K562 (cell line): Measurements from ENCODE around the gene ATXN1. TPM values are rescaled to one million over a fixed set of nuclear protein-coding genes. Genes with fewer than 3 reads are reported as not detected.

Experiments used
- ATF1 ChIP-seq, 2 experiments: fragments of 450-650 bp in 1 of 2; IDR thresholded peaks; 2 replicates each; pipeline ENCODE4 v1.6.1; 2016; ENCODE audit warnings: missing compliant biosample characterization in 1 of 2, missing genetic modification characterization in 1 of 2
- BCLAF1 ChIP-seq, 2 experiments: fragments of 450-650 bp in 1 of 2; IDR thresholded peaks; 2 replicates each; pipeline ENCODE4 v1.6.1; 2011 to 2017; ENCODE audit warnings: low read depth in 2 of 2, antibody characterized with exemption in 1 of 2, borderline replicate concordance in 1 of 2, low read length in 1 of 2, mild to moderate bottlenecking in 1 of 2, mixed read lengths in 1 of 2; ENCODE audit not compliant: control insufficient read depth in 1 of 2
- BRF2 ChIP-seq: IDR thresholded peaks from 3 replicates; pipeline ENCODE4 v1.6.1; 2011; ENCODE audit warnings: borderline replicate concordance, mild to moderate bottlenecking; ENCODE audit not compliant: insufficient read length, insufficient read depth
- CAMTA2 ChIP-seq: fragments of 250-450 bp; sonication (Bioruptor Pico); conservative IDR thresholded peaks from 2 replicates; pipeline ENCODE4 v1.5.1; 2022
- CCAR2 ChIP-seq: fragments of 200-400 bp; formaldehyde crosslinking; IDR thresholded peaks from 2 replicates; pipeline ENCODE4 v1.6.1; 2017; ENCODE audit warnings: mild to moderate bottlenecking, low read depth, low read length
- DPF2 ChIP-seq: fragments of 450-650 bp; IDR thresholded peaks from 2 replicates; pipeline ENCODE4 v1.6.1; 2016
- ETS1 ChIP-seq: conservative IDR thresholded peaks from 2 replicates; pipeline ENCODE4 v1.6.1; 2011; ENCODE audit warnings: low read depth, mild to moderate bottlenecking, low read length; ENCODE audit not compliant: control insufficient read depth
- FOXJ3 ChIP-seq: sonication (generic); formaldehyde crosslinking; IDR thresholded peaks from 2 replicates; pipeline ENCODE4 v1.4.0; 2020; ENCODE audit warnings: mild to moderate bottlenecking, missing genetic modification reagents
- FOXM1 ChIP-seq, 2 experiments: fragments of 450-650 bp in 1 of 2; sonication (generic) in 1 of 2; formaldehyde crosslinking in 1 of 2; IDR thresholded peaks; 2 replicates each; pipeline versions ENCODE4 v1.6.1 to v1.9.0; 2017 to 2022; ENCODE audit warnings: low read depth in 2 of 2, mild to moderate bottlenecking in 2 of 2, missing genetic modification reagents in 1 of 2, moderate library complexity in 1 of 2
- MYBL2 ChIP-seq, 2 experiments: fragments of 450-650 bp in 1 of 2; sonication (generic) in 1 of 2; formaldehyde crosslinking in 1 of 2; IDR thresholded peaks; 2 replicates each; pipeline versions ENCODE4 v1.6.1 to v1.8.1; 2017 to 2022; ENCODE audit warnings: borderline replicate concordance in 1 of 2, inconsistent platforms in 1 of 2, low read depth in 1 of 2, mild to moderate bottlenecking in 1 of 2, missing genetic modification reagents in 1 of 2, moderate library complexity in 1 of 2
- POU5F1 ChIP-seq: fragments of 150-350 bp; IDR thresholded peaks from 2 replicates; pipeline ENCODE4 v1.6.1; 2014; ENCODE audit warnings: borderline replicate concordance, low read length, low read depth, mild to moderate bottlenecking; ENCODE audit not compliant: partially characterized antibody
- RBM14 ChIP-seq: fragments of 200-400 bp; formaldehyde crosslinking; IDR thresholded peaks from 2 replicates; pipeline ENCODE4 v1.6.1; 2018; ENCODE audit warnings: low read depth, mild to moderate bottlenecking, low read length, moderate library complexity, borderline replicate concordance; ENCODE audit not compliant: insufficient read depth
- SAFB ChIP-seq: fragments of 200-400 bp; formaldehyde crosslinking; IDR thresholded peaks from 2 replicates; pipeline ENCODE4 v1.6.1; 2017; ENCODE audit warnings: low read depth, low read length, borderline replicate concordance
- SFPQ ChIP-seq: fragments of 200-400 bp; formaldehyde crosslinking; IDR thresholded peaks from 2 replicates; pipeline ENCODE4 v1.6.1; 2017; ENCODE audit warnings: mild to moderate bottlenecking, low read depth, low read length, moderate library complexity
- SMARCA5 ChIP-seq: fragments of 450-650 bp; IDR thresholded peaks from 2 replicates; pipeline ENCODE4 v1.6.1; 2016
- SRSF1 ChIP-seq: fragments of 200-400 bp; formaldehyde crosslinking; IDR thresholded peaks from 2 replicates; pipeline ENCODE4 v1.6.1; 2017; ENCODE audit warnings: mild to moderate bottlenecking, low read depth, low read length, moderate library complexity
- SRSF9 ChIP-seq: fragments of 200-400 bp; formaldehyde crosslinking; IDR thresholded peaks from 2 replicates; pipeline ENCODE4 v1.6.1; 2017; ENCODE audit warnings: low read depth, low read length, borderline replicate concordance
- TCF3 ChIP-seq: sonication (generic); formaldehyde crosslinking; IDR thresholded peaks from 2 replicates; pipeline ENCODE4 v1.4.0; 2020; ENCODE audit warnings: mild to moderate bottlenecking, missing genetic modification reagents
- XRCC3 ChIP-seq: fragments of 450-650 bp; IDR thresholded peaks from 2 replicates; pipeline ENCODE4 v1.6.1; 2017; ENCODE audit warnings: mild to moderate bottlenecking, moderate library complexity
- ZNF785 ChIP-seq: fragments of 250-450 bp; sonication (Bioruptor Pico); IDR thresholded peaks from 2 replicates; pipeline ENCODE4 v1.4.0; 2020; ENCODE audit warnings: mild to moderate bottlenecking
- polyA plus RNA-seq, 8 experiments: library from polyadenylated mRNA; depleted of rRNA in 4 of 8; stranded (reverse) in 5 of 8; unstranded in 3 of 8; fragments of >200 nt; fragmentation: Nextera tagmentation in 2 of 8; fragmentation: Illumina TruSeq in 1 of 8; extraction: Ambion mirVana in 2 of 8; extraction: Trizol in 1 of 8; gene quantifications; 2 replicates each; pipeline versions ENCODE4 v1.2.1 to v1.2.3, GENCODE V29; 2011 to 2014; ENCODE audit warnings: inconsistent platforms in 1 of 8, missing spikeins in 1 of 8
- total RNA-seq, 7 experiments: library from RNA; depleted of rRNA in 6 of 7; stranded (reverse); fragments of >200 nt in 6 of 7; fragmentation: Illumina TruSeq in 2 of 7; extraction: Trizol in 2 of 7; gene quantifications; 2 replicates each; pipeline versions ENCODE4 v1.2.1 to v1.2.3, GENCODE V29; 2011 to 2021; ENCODE audit warnings: low replicate concordance in 1 of 7

ATXN1 gene
- total and polyA plus RNA-seq, 9 of the 15 experiments (the other 6 are each of a cell fraction or from before 2014, with no cell fraction given): under 0.01 to 1.2 (median 0.58) TPM

- TF ChIP-seq BCLAF1 (IDR thresholded peaks at IDR 0.05; ENCODE audit: borderline replicate concordance in 1 of 2, control insufficient read depth in 1 of 2, low read depth in 2 of 2, low read length in 1 of 2) (no peak), ATF1 (CRISPR knock-in tag; IDR thresholded peaks at IDR 0.05) (no peak), ATF1 (tag; IDR thresholded peaks at IDR 0.05) (0 out of 2 replicates have a peak, but pooled peaks have one; percentile 12), DPF2 (peak; percentile 71), ZNF785 (CRISPR knock-in tag) (no peak), ETS1 (no peak), FOXM1 (IDR thresholded peaks at IDR 0.05; ENCODE audit: low read depth) (no peak), FOXM1 (CRISPR knock-in tag; IDR thresholded peaks at IDR 0.05; ENCODE audit: low read depth) (no peak), SRSF1 (no peak), BRF2 (no peak), FOXJ3 (CRISPR knock-in tag) (no peak), RBM14 (no peak), CAMTA2 (CRISPR knock-in tag) (no peak), SMARCA5 (no peak), SRSF9 (no peak), SAFB (no peak), MYBL2 (IDR thresholded peaks at IDR 0.05; ENCODE audit: low read depth) (no peak), MYBL2 (CRISPR knock-in tag; IDR thresholded peaks at IDR 0.05; ENCODE audit: borderline replicate concordance) (no peak), XRCC3 (no peak), POU5F1 (no peak), TCF3 (CRISPR knock-in tag) (peak; percentile 51; the same call in 1 of the 2 replicates), SFPQ (no peak), CCAR2 (no peak)
Measured at GRCh38 chr6:16712931-16713484, 48.3 kb downstream of the ATXN1 start (continued).
